GM20431 (cell line): ENCODE data around the gene TMEM51.
"Not testable (repeated sequence)": the region's sequence is repeated elsewhere in the genome, so short reads cannot be mapped to it uniquely, and the experiment has no call there.

ENCODE experiments used
- in situ Hi-C: fragments of 300-500 bp; cut with MseI, MboI; formaldehyde crosslinking; loops from one replicate; pipeline ENCODE4 v1.15.0; 2020; ENCODE audit warnings: low sequenced_read_pairs; ENCODE audit not compliant: unreplicated experiment

TMEM51 gene

DNA sequence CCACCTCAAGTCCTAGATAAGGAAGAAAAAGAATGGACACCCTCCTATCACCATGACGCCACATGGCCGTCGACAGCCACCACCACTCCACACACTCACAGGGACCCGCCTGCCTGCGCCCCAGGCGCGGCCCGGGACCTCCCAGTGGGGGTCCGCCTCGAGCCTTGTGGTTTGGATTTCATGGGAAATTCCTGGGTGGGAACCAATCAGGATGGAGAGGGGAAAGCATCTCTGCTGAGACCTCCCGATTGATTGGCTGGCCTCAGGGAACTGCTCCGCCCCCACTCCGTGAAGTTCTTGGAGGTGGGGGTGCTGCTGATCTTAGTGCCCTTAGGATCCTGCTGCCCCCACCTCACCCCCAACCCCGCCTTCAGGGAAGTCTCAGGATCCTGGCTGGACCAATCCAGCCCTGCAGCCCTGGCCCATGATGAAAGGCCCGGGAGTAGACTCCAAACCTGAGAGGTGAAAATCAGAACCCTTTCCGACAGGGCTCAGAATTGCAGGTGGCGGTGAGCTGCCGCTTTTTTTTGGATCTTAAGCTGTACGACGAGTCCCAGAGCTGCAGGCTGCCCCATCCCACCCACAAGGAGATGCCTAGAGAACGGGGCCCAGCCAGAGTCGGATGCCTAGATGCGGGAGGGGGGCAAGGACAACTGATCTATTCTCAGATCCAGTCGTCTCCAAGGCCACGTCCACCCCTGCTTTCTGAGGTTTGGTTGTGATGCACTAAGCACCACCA is 29.0 kb upstream of the TMEM51 start:
- in situ Hi-C loops, result loop anchor here (10.0 to 25.0 kb wide), 2 partner anchors 160 to 313 kb away; partner anchors contain the start of gene CTRC

DNA sequence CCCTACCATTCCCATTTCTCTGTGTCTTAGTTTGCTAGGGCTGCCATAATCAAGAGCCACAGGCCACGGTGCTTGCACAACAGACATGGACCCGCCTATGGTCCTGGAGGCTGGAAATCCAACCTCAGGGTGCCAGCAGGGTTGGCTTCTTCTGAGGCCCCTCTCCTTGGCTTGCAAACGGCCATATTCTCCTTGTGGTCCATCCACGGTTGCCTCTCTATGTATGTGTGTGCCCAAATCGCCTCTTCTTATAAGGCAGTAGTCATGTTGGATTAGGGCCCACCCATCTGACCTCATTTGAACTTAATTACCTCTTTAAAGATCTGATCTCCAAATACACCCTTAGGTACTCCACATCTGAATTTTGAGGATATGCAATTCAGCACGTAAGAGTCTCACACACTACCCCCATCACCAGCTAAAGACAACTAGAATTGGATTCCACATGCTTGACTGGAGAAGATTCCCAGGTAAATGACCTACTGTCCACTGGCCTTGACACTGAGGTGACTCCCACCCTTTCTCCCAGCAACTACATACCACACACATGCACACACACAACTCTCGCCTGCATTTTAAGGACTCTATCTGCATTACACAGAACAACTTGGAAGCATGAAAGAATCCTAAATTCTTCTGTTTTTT is 28.3 kb upstream of the TMEM51 start:
- in situ Hi-C loops, result loop anchor here (10.0 kb wide), 1 partner anchor 160 kb away; no protein-coding TSS in a partner anchor

DNA sequence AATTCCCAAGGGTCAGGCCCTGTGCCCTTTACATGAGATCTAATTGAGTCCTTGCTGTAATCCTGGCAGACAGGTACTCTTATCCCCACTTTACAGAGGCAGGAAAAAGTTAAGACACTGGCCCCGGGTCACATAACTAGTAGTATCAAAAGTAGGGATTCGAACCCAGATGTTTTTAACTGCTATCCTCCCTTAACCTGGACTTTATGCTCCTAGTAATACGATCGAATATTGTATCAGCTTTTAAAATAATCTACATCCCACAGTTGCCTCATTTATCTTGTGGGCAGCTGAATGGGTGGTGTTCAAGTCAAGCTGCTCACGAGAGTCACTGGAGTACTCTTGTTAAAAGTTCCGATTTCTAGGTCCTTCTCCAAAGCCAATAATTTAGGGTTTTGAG is 25.5 kb upstream of the TMEM51 start:
- in situ Hi-C loops, result loop anchor here (10.0 kb wide), 1 partner anchor 157 kb away; no protein-coding TSS in a partner anchor

- in situ Hi-C loops, result loop anchor here (10.0 kb wide), 1 partner anchor 156 kb away; no protein-coding TSS in a partner anchor
Observed at GRCh38 chr1:15128520-15129313, 24.8 kb upstream of the TMEM51 start.

DNA sequence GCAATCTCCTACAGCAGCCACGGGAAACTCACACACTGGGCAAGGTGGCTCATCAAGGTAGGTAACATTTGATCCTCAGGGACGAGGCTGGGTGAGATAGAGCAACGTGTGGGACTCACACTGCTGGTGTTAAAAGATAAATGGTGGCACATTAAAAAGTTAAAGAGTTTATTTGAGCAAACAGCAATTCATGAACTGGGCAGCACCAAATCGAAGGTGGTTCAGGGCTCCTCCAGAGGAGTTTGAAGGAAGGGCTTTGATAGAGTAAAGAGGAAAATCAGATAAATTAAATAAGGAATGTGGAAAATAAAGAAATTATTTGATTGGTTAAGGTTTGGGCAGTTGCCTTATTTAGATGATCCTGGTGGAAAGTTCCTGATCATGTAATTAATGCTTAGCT is 23.6 kb upstream of the TMEM51 start:
- in situ Hi-C loops, result loop anchor here (10.0 kb wide), 1 partner anchor 155 kb away; no protein-coding TSS in a partner anchor

DNA sequence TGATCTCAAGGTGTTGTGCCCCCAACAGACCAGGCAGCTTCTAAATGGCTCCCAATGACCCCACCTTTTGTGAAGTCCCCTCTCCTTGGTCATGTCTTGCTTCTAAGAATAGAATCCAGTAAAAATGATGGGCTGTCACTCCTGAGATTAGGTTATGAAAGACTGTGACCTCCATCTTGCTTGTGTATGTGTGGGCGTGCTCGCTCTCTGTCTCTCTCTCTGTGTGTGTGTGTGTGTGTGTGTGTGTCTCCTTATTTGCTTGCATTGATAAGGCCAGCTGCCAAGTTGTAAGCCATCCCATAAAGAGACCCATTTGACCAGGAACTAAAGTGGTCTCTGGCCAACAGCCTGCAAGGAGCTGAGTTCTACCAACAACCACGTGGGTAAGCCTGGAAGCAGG is 22.9 kb upstream of the TMEM51 start:
- in situ Hi-C loops, result no loop called here

DNA sequence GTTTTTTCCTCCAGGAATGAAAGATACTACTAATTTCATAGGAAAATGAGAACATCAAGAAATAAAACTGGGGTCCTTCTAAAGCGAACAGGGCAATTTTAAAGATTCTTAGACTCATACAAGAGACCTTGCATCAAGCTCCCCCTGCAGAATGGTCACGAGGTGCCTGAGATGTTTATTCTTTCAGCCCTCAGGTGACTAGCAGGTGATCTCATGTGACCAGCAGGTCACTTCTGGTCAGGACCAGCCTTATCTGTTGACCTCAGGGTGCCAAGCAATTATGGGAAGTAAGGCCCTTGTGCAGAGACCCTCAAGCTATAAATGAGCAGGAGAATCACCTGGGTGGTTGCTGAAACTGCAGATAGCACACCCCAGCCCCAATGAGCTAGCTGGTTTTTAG is 20.6 kb upstream of the TMEM51 start:
- in situ Hi-C loops, result no loop called here

GRCh38 chr1:15134285-15134684 is 19.3 kb upstream of the TMEM51 start:
- in situ Hi-C loops, result no loop called here

DNA sequence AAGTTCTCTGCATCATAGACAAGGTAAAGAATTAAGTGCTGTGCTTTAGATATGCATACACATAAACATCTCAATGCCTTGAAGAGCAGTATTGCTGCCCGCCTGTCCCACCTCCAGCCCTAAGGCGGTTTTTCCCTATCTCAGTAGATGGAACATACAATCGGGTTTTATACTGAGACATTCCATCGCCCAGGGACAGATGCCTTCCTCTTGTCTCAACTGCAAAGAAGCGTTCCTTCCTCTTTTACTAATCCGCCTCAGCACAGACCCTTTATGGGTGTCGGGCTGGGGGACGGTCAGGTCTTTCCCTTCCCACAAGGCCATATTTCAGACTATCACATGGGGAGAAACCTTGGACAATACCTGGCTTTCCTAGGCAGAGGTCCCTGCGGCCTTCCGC is 17.9 kb upstream of the TMEM51 start:
- in situ Hi-C loops, result not testable (repeated sequence)

DNA sequence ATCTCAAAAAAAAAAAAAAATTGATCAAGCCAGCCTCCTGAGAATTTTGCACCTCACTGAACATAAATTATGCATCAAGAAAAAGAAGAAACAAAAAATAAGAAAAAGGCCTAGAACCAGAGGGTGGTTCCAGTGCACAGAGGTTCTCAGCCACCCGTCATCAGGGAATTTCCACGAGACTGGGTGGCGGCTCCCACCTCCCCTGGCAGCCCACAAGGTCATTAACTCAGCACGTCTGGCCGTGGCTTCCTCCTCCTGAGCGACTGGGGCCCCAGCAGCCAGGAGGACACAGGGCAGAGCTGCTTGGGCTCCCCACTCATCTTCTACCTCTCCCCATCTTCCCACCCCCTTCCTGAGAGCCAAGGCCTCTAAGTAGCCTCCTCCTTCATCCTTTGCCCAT is 15.7 kb upstream of the TMEM51 start:
- in situ Hi-C loops, result no loop called here

GRCh38 chr1:15139654-15140350 is 13.7 kb upstream of the TMEM51 start:
- in situ Hi-C loops, result no loop called here

DNA sequence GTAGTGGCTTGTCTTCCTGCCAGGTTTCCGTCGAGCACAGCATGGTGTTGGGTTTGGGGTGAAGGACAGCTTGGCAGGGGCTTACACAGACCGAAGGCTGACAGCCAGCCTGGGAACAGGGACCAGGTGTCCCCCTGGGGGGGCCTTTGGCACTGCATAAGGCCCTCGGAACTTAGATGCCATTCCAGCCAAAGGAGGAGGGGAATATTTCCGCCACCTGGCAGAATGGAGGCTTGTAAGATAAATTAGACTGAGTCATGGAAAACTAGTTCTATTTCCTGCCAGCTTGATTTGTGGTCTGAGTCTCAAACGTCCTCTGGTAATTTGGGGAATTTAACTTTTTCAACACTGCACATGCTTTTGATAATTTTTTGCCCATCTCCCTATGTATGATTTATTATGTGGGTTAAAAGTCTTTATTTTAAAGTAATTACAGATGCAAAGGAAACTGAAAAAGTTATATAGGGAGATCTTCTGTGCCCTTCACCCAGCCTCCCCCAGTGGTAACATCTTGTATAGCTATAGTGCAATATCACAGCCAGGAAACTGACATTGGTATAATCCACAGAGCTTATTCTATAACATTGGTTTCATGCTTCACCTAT is 11.5 kb upstream of the TMEM51 start:
- in situ Hi-C loops, result no loop called here

DNA sequence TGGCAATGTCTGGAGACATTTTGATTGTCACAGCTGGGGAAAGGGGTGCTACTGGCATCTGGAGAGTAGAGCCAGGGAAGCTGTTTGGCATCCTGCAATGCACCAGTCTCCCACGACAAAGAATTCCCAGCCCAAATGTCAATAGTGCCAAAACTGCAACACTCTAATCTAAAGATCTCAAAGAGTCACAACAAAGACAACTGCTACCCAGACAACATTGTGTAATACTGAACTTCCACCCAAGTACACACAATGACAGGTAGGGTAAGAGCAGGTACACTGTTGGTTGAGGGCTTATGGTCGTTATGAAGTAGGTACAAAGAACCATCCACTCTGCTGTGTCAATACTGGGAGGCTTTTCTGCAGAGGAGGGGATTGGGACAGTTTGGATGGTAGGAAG is 8.2 kb upstream of the TMEM51 start:
- in situ Hi-C loops, result no loop called here

GRCh38 chr1:15146142-15146680 is 7.3 kb upstream of the TMEM51 start:
- in situ Hi-C loops, result no loop called here

DNA sequence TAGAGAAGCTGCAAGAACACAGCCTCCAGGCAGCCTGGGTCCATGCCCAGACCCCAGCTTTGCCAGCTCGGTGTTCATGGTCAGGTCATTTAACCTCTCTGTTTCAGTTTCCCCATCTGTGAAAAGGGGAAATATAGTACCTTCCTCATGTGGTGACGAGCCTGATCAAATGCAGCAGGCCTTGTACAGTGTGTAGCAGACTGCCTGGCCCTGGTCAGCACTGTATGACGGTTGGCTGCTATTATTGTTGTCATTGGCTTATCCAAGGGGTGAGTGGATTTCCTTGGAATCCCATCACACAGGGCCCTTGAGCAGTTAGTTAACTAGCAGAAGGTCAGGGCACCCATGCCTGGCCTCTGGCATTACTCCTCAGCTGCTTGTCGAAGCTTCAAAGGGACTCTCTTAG is 6.6 kb upstream of the TMEM51 start:
- in situ Hi-C loops, result no loop called here

GRCh38 chr1:15148004-15148403 is 5.5 kb upstream of the TMEM51 start:
- in situ Hi-C loops, result no loop called here

- in situ Hi-C loops, result no loop called here
Observed at GRCh38 chr1:15148475-15148874, 5.1 kb upstream of the TMEM51 start.

- in situ Hi-C loops, result no loop called here
Observed at GRCh38 chr1:15148941-15149340, 4.6 kb upstream of the TMEM51 start.

DNA sequence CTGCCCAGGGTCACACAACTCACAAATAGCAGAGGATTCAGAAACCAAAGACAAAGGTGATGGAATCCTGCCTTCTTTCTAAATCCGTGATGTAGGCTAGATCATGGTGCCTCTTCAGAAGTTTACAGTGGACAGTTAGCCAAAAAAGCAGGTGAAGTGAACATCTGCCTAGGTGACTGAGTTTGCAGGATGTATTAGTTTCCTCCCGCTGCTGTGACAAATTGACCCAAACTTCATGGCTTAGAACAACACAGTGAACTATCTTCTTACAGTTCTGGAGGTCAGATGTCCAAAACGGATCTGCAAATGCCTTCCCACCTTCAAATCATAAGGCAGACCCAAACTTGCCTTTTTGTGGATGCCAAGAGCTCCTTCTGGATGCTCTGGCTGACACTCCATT is 3.2 kb upstream of the TMEM51 start:
- in situ Hi-C loops, result no loop called here
